Measurements from ENCODE around the gene PLEKHG4B. TPM values are rescaled to one million over a fixed set of nuclear protein-coding genes. Genes with fewer than 3 reads are reported as not detected.

Gene PLEKHG4B
- total and polyA plus RNA-seq, 2 of the 4 experiments (the other 2 are of a cell fraction): 1.1 TPM

DNA sequence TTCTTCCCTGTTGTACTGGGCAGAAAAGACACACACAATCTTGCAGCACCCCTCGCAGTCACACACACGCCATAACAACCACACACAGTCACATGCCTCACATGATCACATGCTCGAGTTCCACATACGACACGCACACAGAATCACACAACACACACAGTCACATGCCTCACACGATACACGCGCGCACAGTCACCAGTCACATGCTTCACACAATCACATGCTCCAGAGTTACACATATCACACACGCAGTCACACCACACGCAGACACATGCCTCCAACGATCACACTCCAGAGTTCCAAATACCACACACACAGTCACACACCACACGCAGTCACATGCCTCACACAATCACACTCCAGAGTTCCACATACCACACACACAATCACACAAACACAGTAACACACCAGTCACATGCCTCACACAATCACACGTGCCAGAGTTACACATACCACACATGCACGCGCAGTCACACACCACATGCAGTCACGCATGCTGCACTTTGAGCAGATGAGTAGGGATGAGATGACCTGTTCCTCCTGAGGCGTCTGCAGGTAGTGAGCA is 50.4 kb downstream of the PLEKHG4B start:
- peaks cover 26% of the 10 kb centered on the region for H3K27me3 ChIP-seq (ENCODE audit: control insufficient read depth, insufficient read depth, low read length)
- H3K4me3 ChIP-seq (ENCODE audit: insufficient read depth, low read depth, low read length): no peak overlapping the region
- ATAC-seq (ENCODE audit: low read depth): no peak
- TF ChIP-seq CEBPB (IDR thresholded peaks at IDR 0.05; ENCODE audit: low read depth, low read length) (no peak), POLR2A (IDR thresholded peaks at IDR 0.05; ENCODE audit: low read depth, low read length) (no peak), FOS (IDR thresholded peaks at IDR 0.05; ENCODE audit: low read depth, low read length) (no peak), MAZ (IDR thresholded peaks at IDR 0.05; ENCODE audit: borderline replicate concordance, low read depth, low read length) (no peak), SMC3 (IDR thresholded peaks at IDR 0.05; ENCODE audit: low read depth, low read length) (no peak)
- TF ChIP-seq, protein P1, sequence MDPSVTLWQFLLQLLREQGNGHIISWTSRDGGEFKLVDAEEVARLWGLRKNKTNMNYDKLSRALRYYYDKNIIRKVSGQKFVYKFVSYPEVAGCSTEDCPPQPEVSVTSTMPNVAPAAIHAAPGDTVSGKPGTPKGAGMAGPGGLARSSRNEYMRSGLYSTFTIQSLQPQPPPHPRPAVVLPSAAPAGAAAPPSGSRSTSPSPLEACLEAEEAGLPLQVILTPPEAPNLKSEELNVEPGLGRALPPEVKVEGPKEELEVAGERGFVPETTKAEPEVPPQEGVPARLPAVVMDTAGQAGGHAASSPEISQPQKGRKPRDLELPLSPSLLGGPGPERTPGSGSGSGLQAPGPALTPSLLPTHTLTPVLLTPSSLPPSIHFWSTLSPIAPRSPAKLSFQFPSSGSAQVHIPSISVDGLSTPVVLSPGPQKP (IDR thresholded peaks at IDR 0.05; ENCODE audit: borderline replicate concordance, low read depth, low read length): no peak
- H4K91ac ChIP-seq (ENCODE audit: insufficient read depth, low read depth, low read length): no peak overlapping the region
- WGBS, 2 experiments (ENCODE audit: extremely low coverage in 2 of 2, insufficient read length in 1 of 2): 94% methylated on average over 9 of the region's 18 CpGs; no CpG with 5 or more reads in 1 of the 2 experiments
- H3K14ac ChIP-seq (replicated peaks; ENCODE audit: low read depth, low read length): no peak overlapping the region
- in situ Hi-C loops (cut with MboI; ENCODE audit: low sequenced_read_pairs): no loop called here
- POLR2A ChIA-PET (ENCODE audit: unreplicated experiment): interaction anchor here (0.5 to 0.6 kb wide), 2 partner anchors 10 to 76 kb away, joined by 4 to 6 read pairs; partner anchors contain the start of gene SDHA
- no peak overlapping the region for H3K27ac ChIP-seq (ENCODE audit: insufficient read depth, low read length)
- no peak overlapping the region for H2BK20ac ChIP-seq (ENCODE audit: low read depth, low read length)
- H2BK120ac ChIP-seq (ENCODE audit: low read depth, low read length): no peak overlapping the region
- H3K79me1 ChIP-seq (ENCODE audit: low read depth in 1 of 2, low read length in 2 of 2): no peaks in the 10 kb centered on the region
- peaks cover 9% of the 10 kb centered on the region for H3K9me1 ChIP-seq (ENCODE audit: insufficient read depth, low read length)
- H4K5ac ChIP-seq (ENCODE audit: low read depth, low read length): no peak overlapping the region
- no peak overlapping the region for H3K9ac ChIP-seq (ENCODE audit: low read depth, low read length)
- no peak overlapping the region for H2BK15ac ChIP-seq (ENCODE audit: low read depth, low read length)
- no peak overlapping the region for H3K4me2 ChIP-seq (ENCODE audit: low read depth, low read length)
- no peaks in the 10 kb centered on the region for H3K36me3 ChIP-seq (ENCODE audit: control insufficient read depth, insufficient read depth, low read length)
- no peak overlapping the region for H3K18ac ChIP-seq (ENCODE audit: low read depth, low read length)
- H2AK9ac ChIP-seq (replicated peaks; ENCODE audit: low read depth, low read length, poor library complexity): no peak overlapping the region
- dilution Hi-C loops (cut with HindIII; ENCODE audit: low sequenced_read_pairs, unreplicated experiment): no loop called here
- H3K9me3 ChIP-seq (ENCODE audit: control insufficient read depth, insufficient read depth, low read length): peaks cover 11% of the 10 kb centered on the region
- H2BK5ac ChIP-seq (ENCODE audit: low read depth, low read length, poor library complexity, severe bottlenecking): no peak overlapping the region
- H2AFZ ChIP-seq (replicated peaks; ENCODE audit: low read length, poor library complexity): no peak overlapping the region
- no peak overlapping the region for H3K56ac ChIP-seq (ENCODE audit: extremely low read depth, insufficient read depth, low read length)
- intact Hi-C loops (cut with micrococcal nuclease): no loop called here
- H3K23ac ChIP-seq (ENCODE audit: low read depth, low read length): no peak overlapping the region
- no peaks in the 10 kb centered on the region for H4K20me1 ChIP-seq (ENCODE audit: insufficient read depth, low read length)
- CTCF ChIA-PET: no interaction called here
- BruUV-seq (replicated peaks): no TSS peak
- no peak for DNase-seq
- no peaks in the 10 kb centered on the region for H3K4me1 ChIP-seq (ENCODE audit: control insufficient read depth, insufficient read depth, low read length)
- H2AK5ac ChIP-seq (ENCODE audit: low read depth, low read length): no peak overlapping the region
- H3K4ac ChIP-seq (ENCODE audit: low read depth, low read length): no peak overlapping the region
- no peak overlapping the region for H4K8ac ChIP-seq (ENCODE audit: low read depth in 2 of 2, low read length in 2 of 2)

Measured in IMR-90 (cell line).